Endometrium (tissue), 2 donors: Measurements from ENCODE around the gene TRIM14.
"Not testable (repeated sequence)": the region's sequence is repeated elsewhere in the genome, so short reads cannot be mapped to it uniquely, and the experiment has no call there.

Experiments used
- FAIRE-seq: peaks from 2 replicates; lab custom pipeline; 2012; peaks lifted over from hg19 to GRCh38; lab: Jason Lieb, UNC
- donor health status: control.
- donor health status: control.

The TRIM14 gene

DNA sequence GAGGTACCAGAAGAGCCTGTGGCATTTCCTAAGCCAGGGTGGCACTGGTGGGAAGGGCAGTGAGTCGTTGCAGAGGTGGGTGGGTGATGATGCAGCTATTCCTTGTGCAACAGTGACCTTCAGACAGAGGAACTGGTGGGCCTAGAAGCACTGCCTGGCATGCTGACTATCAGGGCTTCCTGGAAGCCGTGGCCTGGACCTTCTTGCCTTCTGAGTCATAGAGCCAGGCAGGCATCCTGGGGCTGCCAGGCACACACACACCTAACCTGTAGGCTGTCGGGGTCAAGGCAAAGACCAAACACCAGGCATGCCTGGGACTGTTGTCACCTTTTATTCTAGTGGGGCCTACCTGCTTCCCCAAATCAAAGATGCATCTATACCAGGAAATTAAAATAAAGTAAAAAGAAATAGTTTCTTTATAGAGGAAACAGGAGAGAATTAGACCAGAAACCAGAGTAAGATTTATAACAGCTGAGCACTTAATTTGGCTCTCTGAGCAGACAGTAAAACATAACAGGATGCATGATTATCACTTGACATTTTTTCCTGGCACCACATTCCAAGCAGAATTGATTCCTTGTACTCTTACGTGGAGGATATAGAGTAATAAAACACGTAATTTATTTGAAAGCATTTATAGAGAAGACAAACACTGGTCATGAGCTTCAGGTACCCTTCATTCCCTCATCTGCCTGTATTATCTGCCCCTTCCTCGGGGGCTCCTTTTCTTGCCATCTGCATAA is 37.4 kb downstream of the TRIM14 start:
- no peak for FAIRE-seq

DNA sequence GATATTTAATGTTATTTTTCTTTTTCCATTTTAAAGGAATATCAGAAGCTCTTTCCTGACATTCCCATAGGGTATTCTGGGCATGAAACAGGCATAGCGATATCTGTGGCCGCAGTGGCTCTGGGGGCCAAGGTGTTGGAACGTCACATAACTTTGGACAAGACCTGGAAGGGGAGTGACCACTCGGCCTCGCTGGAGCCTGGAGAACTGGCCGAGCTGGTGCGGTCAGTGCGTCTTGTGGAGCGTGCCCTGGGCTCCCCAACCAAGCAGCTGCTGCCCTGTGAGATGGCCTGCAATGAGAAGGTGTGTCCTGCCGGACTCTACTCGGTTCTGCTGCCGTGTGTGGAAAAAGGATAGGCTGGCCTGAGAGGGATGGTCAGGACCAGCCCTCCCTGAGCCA is 38.2 kb downstream of the TRIM14 start:
- FAIRE-seq = no peak

DNA sequence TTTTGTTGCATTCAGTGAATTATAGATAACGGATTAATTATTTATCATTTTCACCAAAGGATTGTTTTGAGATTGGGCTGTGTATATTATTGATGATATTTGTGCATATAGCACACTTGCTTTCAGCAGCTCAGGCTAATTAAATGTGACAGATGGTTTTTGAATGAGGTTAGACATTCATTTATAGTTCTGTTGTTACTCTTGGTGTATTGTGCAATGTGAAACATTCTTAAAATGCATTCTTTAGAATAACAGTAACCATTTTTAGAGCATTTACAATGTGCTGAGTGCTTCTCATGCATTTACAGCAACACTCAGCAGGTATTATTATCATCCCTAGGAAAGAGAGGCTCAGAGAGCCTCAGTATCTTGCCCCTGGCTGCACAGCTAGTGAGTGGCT is 38.7 kb downstream of the TRIM14 start:
- no peak for FAIRE-seq

DNA sequence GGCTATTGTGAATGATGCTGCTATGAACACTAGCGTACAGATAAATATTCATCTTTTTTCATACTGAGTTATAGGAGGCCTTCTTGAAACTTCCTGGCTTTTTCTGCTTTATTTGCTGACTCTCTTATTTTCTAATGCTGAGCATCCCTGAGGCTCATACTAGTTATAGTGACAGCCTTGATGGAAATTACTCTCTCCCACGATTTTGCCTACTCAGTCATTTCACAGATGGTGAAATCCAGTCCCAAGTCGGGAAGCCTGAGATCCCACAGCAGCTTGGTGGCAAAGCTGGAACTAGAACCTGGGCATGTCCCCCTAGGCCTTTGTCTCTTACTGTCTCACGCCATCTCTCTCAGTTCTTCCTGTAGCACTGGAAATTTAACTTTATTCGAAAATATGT is 40.1 kb downstream of the TRIM14 start:
- FAIRE-seq = no peak

DNA sequence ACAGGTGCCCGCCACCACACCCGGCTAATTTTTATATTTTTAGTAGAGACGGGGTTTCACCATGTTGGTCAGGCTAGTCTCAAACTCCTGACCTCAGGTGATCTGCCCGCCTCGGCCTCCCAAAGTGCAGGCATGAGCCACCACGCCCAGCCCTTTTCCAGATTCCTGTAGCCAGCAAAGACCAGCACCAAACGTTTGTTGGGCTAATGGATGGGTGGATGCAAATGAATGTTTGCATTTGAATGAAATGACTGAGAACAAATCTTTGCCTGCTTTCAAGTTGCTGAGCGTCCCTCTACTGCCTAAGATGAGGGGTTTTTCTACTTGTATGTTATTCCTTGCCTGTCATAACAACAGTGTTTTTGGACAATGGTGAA is 42.5 kb downstream of the TRIM14 start:
- not testable (repeated sequence) for FAIRE-seq

DNA sequence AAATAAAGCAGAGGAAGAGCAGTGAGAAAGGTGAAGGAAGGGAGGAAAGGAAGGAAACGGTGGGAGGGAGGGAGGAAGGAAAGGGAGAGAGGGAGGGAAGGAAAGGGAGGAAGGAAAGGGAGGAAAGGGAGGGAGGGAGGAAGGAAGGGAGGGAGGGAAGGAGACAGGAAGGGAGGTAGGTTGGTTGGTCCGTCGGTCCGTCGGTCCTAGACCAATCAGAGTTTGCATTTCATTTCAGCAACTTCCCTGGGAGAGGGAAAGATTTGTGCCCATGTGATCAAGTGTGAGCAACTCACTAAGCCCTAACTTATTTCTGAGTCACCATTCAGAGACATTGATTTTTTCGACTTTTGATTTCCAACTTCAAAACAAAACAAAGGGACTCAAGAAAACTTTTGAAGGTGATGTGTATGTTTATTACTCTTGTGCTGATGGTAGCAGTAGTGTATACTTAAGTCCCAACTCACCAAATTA is 43.7 kb downstream of the TRIM14 start:
- no peak for FAIRE-seq

DNA sequence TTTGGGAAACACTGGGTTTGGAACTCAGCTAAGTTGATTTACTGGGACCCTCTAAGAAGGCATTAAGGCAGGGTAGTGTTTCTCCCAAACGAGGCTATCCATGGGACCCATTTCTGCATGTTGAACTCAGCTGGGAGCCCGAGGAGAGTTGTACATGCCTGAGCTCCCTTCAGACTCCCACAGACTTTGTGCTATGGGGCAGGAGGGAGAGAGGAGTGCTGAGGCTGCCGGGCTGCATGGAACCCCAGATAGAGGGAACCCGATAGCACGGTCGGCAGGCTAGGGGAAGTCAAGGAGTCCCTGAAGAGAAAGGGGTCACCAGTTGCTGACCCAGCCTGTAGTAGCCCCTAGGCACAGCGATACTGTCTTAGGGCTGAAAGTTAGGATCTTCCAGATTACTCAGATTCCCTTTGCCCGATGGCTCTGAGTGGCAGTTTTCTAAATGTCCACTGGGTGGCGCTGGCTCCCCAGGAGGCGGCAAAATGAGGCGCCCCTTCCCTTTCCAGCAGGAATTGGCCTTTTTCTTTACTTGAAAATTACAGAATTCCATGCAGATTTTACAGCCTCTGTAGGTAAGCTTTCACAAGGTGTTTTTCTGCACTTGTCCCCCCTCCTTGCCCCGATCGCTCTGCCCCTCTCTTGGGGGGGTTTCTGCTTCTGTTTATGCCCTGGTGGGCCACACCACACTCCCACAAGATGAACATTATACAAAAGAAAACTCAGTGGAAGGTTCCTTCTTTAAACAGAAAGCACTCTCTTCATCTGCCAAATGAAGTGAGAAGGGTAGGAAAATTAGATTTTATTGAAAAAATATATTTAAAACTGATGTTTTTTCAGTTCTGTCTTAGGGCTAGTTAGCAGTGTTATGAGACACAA is 44.7 kb downstream of the TRIM14 start:
- FAIRE-seq = no peak

DNA sequence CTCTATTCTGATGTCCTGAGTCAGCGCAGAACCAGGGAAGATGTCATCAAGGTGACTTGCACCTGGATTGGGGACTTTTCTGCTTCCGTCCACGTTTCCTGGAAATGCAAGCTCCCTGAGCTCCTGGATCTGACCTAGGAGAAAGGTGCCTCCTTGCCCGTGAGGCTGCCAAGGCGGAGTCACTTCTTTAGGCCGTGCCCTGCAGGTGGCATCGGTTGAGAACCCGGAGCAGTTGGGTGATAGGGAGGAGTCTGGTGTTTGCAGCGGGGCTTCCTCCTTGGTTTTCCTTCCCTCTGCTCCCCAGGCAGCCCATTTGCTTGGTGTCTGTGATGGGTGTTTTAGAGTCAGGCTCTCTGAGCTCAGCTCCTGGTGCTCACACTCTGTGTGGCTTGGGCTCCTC is 47.3 kb downstream of the TRIM14 start:
- no peak for FAIRE-seq

DNA sequence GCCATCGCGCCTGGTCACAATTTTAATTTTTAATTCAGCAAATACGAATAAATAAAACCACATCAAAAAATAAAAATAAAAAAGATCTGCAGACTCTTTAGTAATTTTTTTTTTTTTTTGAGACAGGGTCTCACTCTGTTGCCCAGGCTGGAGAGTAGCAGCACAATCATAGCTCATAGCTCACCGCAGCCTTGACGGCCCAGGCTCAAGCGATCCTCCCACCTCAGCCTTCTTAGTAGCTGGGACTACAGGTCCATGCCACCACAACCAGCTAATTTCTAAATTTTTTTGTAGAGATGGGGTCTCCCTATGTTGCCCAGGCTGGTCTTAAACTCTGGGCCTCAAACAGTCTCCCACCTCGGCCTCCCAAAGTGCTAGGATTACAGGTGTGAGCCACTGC is 48.3 kb downstream of the TRIM14 start:
- no peak for FAIRE-seq

DNA sequence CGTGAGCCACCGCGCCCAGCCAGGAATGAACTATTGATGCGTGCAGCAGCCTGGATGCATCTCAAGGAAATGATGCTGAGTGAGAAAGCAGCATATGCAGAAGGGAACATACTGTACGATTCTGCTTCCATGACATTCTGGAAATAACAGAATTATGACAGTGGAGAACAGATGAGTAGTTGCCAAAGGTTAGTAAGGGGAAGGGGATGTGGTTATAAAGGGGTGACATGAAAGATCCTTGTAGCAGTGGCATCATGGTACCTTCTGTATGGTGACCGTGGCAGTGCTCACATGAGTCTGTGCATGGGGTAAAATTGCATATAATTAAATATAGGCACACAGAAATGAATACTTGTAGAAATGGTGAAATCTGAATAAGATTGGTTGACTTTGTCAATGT is 49.5 kb downstream of the TRIM14 start:
- FAIRE-seq = no peak

DNA sequence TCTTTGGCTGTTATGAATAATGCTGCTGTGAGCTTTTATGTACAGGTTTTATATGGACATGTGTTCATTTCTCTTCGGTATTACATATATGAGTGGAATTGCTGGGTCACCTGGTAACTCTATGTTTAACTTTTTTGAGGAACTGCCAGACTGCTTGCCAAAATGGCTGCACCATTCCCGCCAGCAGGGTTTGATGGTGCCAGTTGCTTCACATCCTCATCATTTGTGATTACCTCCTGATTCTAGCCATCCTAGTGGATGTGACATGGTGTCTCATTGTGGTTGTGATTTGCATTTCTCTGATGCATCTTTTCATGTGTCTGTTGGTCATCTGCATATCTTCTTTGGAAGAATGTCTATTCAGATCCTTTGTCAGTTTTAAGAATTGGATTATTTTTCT is 51.8 kb downstream of the TRIM14 start:
- no peak for FAIRE-seq

DNA sequence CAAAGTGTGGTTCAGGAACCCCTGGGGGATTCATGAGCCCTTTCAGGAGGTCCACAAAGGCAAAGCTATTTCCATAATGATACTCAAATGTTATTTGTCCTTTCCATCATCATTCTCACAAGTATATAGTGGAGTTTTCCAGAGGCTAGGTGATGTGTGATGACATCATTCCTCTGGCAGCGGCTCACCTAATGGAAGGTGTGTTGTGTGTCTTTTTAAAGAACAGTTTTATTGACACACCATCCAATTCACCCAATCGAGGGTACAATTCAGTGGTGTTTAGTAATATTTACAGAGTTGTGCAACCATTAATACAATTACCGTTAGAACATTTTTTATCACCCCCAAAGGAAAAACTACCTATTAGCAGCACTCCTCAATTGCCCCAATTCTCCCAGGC is 52.8 kb downstream of the TRIM14 start:
- FAIRE-seq = no peak

DNA sequence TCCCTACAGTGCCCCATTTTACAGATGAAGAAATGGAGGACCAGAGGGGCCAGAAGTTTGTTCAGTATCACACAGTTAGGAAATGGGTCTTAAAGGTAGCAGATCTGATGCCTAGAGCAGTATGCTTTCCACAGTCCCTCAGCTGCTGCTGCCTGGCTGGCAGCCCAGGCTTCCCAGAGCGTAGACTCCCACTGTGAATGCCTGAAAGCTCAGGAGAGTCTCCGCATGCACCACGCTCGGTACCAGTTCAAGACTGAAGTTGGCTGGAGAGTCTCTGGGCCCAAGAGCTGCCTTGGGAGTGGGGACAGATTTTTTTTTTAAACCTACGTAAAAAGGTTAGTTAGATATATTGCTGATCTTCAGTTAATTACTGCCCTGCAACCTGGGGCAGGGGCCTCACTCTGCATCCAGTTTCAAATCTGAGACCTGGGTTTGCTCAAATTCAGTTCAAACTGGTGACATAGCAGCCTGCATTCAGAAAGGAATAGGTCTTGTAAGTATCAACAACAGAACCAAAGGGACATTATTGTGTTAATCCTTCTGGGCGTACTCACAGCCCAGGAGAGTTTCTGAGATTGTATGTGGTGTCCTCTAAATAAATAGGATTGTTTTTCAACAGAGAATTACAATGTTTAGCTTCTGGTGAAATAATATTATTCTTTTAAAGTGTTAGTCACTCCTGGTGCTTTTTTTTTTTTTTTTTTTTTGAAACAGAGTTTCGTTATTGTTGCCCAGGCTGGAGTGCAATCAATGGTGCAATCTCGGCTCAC is 54.2 kb downstream of the TRIM14 start:
- FAIRE-seq = no peak

DNA sequence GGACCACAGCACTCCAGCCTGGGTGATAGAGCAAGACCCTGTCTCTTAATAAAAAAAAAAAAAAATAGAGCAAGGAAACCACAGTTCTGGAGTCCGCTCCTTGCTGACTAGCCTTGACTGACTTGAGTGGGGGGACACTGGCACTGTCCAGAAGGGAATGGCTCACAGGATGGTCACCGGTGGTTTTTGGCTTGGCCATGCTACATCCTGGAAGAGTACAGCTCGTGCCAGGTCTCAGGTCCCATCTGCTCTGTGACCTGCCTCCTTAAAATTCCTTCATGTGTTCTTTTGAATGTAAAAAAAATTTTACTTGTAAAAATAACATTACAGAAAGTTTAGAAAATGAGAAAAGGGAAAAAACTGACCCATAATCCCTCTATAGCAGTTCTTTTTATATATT is 56.9 kb downstream of the TRIM14 start:
- FAIRE-seq = no peak

DNA sequence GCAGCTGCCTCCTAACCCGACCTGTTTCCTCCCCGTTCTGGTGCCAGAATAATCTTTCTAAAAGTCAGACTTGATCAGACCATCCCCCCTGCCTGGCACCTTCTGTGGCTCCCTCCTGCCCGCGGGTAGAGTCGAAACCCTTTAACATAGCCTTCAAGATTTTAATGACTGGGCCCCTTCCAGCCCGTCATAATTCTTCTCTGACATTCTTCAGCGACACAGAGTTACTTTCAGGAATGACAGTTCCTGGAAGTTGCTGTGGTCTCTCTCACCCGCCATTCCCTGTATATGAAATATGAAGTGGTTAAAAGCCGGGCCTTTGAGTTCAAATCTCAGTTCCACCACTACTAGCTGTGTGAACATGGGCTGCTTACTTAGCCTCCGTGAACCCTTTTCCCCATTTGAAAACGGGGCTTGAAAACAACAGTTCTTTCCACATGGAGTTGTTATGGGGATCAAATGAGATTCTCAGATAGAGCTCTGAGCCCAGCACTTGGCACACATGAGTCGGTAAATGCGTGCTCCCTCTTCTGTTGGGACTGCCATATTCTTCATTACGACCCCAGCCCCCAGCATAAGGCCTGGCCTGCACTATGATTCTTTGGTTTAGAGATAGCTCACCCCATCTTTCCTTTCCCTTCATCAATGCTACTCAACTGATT is 61.8 kb downstream of the TRIM14 start:
- no peak for FAIRE-seq

DNA sequence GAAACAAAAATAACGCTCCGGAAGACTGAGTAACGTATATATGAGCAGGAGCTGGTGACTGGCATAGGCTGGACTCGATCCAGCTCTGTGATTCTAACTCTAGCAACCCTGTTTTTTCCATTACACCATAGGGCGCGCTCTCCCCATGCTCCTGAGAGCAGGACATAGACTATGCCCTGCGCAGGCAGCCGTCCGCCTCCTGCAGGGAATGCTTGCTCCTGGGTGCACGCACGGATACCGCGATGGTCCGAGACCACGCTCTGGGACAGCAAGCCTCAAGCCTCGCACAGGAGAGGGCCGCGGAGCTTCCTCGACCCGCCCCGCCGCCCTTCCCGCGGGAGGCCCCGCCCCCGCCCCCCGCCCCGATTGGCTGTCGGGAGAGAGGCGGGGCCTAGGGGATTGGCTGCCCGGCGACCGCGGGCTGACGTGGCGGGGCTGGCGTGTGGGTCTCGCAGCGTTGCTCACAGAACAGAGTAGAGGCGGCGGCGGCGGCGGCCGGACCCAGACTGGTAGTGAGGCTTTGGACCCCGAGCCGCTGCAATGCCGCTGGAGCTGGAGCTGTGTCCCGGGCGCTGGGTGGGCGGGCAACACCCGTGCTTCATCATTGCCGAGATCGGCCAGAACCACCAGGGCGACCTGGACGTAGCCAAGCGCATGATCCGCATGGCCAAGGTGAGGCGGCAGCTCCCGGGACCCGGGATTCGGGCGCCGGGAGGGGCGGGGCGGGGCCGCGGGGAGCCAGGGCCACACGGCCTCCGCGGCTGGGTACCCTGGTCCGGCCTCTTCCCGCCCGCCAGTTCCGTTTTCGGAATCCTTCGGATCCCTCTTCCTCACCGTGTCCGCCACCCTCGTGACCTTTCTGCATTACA is 62.5 kb downstream of the TRIM14 start, which contains the start of gene NANS:
TSS of gene NANS (plus strand) at position 464 of the 869 bp plus-strand sequence. CDS start at position 541, 77 bp downstream.
- FAIRE-seq = no peak

DNA sequence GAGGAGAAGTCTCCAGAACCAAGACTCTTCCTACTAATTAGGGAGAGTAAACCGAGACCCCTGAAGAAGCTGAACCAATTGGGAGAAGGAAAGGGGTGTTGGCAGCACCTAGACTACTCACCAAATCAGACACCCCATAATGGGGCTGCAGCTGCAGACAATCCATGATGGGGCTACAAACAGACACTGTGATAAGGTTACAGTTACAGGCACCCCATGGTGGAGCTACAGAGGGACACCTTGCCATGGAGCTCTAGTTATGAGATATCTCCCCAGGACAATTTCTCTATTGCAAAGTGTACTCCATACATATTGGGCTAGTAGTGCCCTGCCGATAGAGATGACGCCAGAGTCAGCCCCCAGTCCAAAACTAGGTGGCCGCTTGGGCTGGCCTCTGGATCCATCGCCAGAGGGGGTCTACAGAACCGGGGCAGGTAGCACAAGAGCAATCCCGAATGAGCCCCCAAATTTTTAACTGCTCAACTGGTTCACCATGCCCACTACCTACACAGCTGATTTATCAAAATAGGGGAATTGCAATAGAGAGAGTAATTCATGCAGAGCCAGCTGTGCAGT is 64.6 kb downstream of the TRIM14 start:
- no peak for FAIRE-seq

DNA sequence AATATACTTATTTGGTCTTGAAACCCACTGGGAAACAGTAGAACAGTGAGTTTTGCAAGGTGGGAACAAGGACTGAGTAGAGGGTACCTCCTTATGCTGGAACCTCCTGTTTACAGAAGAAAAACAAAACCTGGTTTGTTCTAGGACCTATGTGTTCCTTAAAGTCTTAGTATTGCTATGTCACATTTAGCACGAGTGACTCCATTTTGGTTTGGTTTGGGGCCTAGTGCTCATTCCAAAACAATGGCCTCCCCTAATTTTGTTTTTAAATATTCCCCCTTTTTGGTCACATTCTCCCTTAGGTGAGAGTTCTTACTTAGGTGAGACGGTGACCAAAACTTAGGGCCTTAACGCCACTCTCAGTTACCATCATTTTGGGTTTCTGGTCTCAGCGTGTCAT is 68.7 kb downstream of the TRIM14 start:
- no peak for FAIRE-seq

DNA sequence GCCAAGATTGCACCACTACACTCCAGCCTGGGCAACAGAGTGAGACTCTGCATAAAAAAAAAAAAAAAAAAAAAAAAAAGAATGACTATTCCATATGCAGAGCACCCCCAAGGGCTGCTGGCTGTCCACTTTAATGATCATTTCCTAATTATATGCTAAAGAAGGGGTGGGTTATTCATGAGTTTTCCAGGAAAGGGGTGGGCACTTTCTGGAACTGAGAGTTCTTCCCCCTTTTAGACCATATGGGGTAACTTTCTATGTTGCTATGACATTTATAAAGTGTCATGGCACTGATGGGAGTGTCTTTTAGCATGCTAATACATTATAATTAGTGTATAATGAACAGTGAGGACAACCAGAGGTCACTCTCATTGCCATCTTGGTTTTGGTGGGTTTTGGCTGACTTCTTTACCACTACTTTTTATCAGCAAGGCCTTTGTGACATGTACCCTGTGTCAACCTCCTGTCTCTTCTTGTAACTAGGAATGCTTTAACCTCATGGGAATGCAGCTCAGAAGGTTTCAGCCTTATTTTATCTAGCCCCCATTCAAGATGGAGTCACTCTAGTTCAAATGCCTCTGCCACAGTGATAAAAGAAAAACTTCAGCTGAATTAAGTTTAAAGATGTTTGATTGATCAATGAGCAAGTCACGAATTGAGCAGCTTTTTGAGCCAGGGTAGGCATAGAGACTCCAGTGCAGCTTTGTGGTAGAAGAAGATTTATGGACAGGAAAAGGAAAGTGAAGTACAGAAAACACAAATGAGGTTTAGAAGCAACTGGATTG is 69.5 kb downstream of the TRIM14 start:
- FAIRE-seq = no peak

DNA sequence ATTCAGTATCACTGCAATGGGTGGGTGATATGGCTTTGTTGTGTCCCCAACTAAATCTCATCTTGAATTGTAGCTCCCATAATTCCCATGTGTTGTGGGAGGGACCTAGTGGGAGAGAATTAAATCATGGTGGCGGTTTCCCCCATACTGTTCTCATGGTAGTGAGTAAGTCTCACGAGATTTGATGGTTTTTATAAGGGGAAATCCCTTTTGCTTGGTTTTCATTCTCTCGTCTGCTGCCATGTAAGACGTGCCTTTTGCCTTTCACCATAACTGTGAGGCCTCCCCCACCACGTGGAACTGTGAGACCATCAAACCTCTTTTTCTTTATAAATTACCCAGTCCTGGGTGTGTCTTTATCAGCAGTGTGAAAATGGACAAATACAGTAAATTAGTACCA is 72.0 kb downstream of the TRIM14 start:
- FAIRE-seq = no peak
